OCI-LY3 (cell line): ENCODE measurements around the gene PFKFB4.

ENCODE experiments used
- H2AFZ ChIP-seq: fragments of 200-600, 300-600 bp; shearing (Covaris generic); 2 replicates; pipeline ENCODE4 v1.6.0; 2014; ENCODE audit warnings: antibody characterized with exemption, low read depth, low read length
- H3K27ac ChIP-seq: fragments of 200-600, 300-600 bp; sonication (generic); 2 replicates; pipeline ENCODE4 v1.5.1; 2014; ENCODE audit warnings: mild to moderate bottlenecking, low read length, moderate library complexity, mixed read lengths
- H3K27me3 ChIP-seq: fragments of 200-600, 300-600 bp; sonication (generic); 2 replicates; pipeline ENCODE4 v1.6.1; 2014; ENCODE audit warnings: low read depth, low read length, mixed read lengths
- H3K36me3 ChIP-seq: fragments of 200-600, 300-600 bp; sonication (generic); replicated peaks from 2 replicates; pipeline ENCODE3; 2014; ENCODE audit warnings: low read depth, low read length, mixed read lengths
- H3K4me1 ChIP-seq: fragments of 300-600, 200-600 bp; sonication (generic); 2 replicates; pipeline ENCODE4 v1.6.1; 2014; ENCODE audit warnings: low read length, mixed read lengths
- H3K4me2 ChIP-seq: fragments of 200-600, 300-600 bp; sonication (generic); 2 replicates; pipeline ENCODE4 v1.6.1; 2014; ENCODE audit warnings: low read length, mixed read lengths
- H3K4me3 ChIP-seq: fragments of 300-600, 200-600 bp; sonication (generic); 2 replicates; pipeline ENCODE4 v1.5.1; 2014; ENCODE audit warnings: antibody characterized with exemption, mild to moderate bottlenecking, low read length, moderate library complexity
- H3K79me2 ChIP-seq: fragments of 300-600, 200-600 bp; shearing (Covaris generic); 2 replicates; pipeline ENCODE4 v1.6.1; 2014; ENCODE audit warnings: mild to moderate bottlenecking, low read length, mixed read lengths
- H3K9ac ChIP-seq: fragments of 300-600, 200-600 bp; shearing (Covaris generic); 2 replicates; pipeline ENCODE4 v1.6.0; 2014; ENCODE audit warnings: mild to moderate bottlenecking, low read length, moderate library complexity
- H3K9me3 ChIP-seq: fragments of 200-600, 300-600 bp; shearing (Covaris generic); 2 replicates; pipeline ENCODE4 v1.6.1; 2014; ENCODE audit warnings: low read length, mixed read lengths; ENCODE audit not compliant: insufficient read depth
- H4K20me1 ChIP-seq: fragments of 200-600, 300-600 bp; sonication (generic); 2 replicates; pipeline ENCODE4 v1.6.1; 2016; ENCODE audit warnings: low read length, mixed read lengths; ENCODE audit not compliant: insufficient read depth
- EZH2phosphoT487 ChIP-seq: fragments of 200-600 bp; shearing (Covaris generic); IDR thresholded peaks from 2 replicates; pipeline ENCODE4 v1.6.1; 2018; ENCODE audit warnings: antibody characterized with exemption, mixed run types, low read depth
- TF ChIP-seq, protein P1 (sequence below): fragments of 200-600, 300-600 bp; sonication (generic); IDR thresholded peaks from 2 replicates; pipeline ENCODE4 v1.5.1; 2014; ENCODE audit warnings: antibody characterized with exemption, low read length, low read depth

Gene PFKFB4

DNA sequence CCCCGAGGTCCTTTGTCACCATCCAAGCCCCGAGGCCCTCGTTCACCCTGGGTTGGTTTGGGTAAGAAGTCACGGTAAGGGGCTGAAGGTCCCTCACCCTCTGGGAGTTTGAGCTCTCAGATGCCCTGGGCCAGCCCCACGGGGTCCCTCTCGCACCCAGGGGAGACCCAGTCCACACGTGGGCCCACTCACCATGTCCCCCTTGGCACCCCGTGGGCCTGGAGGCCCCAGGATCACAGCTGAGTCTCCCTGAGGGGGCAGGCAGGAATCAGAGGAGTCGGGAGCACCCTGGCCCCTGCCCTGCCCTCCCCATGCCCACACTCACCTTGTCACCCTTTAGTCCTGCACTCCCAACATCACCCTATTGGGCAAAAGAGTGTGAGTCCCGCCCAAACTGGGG, 12.8 kb upstream of the PFKFB4 start:
- no peak overlapping the region for H2AFZ ChIP-seq
- no peaks in the 10 kb centered on the region for H3K79me2 ChIP-seq
- H3K9me3 ChIP-seq = no peaks in the 10 kb centered on the region
- H4K20me1 ChIP-seq = no peaks in the 10 kb centered on the region
- no peak overlapping the region for H3K4me3 ChIP-seq
- no peak overlapping the region for H3K27ac ChIP-seq
- no peaks in the 10 kb centered on the region; the same call in 1 of the 2 replicates for H3K4me1 ChIP-seq
- H3K27me3 ChIP-seq = no peaks in the 10 kb centered on the region
- H3K4me2 ChIP-seq = no peak overlapping the region
- no peaks in the 10 kb centered on the region for H3K36me3 ChIP-seq
- TF ChIP-seq, protein P1, sequence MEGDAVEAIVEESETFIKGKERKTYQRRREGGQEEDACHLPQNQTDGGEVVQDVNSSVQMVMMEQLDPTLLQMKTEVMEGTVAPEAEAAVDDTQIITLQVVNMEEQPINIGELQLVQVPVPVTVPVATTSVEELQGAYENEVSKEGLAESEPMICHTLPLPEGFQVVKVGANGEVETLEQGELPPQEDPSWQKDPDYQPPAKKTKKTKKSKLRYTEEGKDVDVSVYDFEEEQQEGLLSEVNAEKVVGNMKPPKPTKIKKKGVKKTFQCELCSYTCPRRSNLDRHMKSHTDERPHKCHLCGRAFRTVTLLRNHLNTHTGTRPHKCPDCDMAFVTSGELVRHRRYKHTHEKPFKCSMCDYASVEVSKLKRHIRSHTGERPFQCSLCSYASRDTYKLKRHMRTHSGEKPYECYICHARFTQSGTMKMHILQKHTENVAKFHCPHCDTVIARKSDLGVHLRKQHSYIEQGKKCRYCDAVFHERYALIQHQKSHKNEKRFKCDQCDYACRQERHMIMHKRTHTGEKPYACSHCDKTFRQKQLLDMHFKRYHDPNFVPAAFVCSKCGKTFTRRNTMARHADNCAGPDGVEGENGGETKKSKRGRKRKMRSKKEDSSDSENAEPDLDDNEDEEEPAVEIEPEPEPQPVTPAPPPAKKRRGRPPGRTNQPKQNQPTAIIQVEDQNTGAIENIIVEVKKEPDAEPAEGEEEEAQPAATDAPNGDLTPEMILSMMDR = no peak
- TF ChIP-seq EZH2phosphoT487 = no peak
- H3K9ac ChIP-seq = no peak overlapping the region

DNA sequence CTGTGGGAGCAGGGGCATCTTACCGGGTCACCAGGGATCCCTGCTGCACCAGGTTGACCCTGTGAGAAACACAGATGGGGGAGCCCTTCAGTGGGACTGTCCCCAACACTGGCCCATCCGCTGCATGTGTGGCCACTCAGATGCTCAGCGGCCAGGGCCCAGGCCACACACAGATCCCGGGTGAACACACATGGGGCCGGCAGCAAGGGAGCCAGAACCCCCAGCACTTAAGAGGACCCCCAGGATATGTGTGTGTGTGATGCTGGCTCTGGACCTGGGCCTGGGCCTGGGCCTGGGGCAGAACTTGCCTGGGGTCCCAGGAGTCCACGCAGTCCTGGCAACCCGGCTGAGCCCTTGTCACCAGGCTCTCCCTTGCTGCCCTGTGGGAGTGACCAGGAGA, 11.9 kb upstream of the PFKFB4 start:
- Histone ChIP-seq H3K4me3 (no peak overlapping the region), H3K9ac (no peak overlapping the region), H3K9me3 (no peaks in the 10 kb centered on the region), H4K20me1 (no peaks in the 10 kb centered on the region), H3K4me1 (no peaks in the 10 kb centered on the region; the same call in 1 of the 2 replicates), H3K27ac (no peak overlapping the region), H3K4me2 (no peak overlapping the region), H3K27me3 (no peaks in the 10 kb centered on the region), H2AFZ (no peak overlapping the region), H3K79me2 (no peaks in the 10 kb centered on the region), H3K36me3 (no peaks in the 10 kb centered on the region)
- TF ChIP-seq, protein P1 = no peak
- TF ChIP-seq EZH2phosphoT487 = no peak

DNA sequence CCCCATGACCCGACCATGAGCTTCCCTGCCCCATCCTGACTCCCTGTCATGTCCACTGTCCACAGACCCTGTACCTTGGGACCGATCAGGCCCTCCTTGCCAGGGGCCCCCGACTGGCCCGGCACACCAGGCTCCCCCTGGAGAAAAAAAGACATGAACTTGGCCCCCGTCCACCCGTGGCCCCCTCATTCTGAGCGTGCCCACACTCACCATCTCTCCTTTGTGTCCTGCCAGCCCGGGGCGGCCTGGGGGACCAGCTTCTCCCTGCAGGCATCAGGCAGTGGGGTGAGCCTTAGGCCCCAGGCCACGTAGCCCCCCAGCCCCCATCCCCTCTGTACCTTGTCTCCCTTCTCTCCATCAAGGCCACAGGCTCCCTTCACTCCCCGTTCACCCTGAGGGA, 10.9 kb upstream of the PFKFB4 start:
- H3K27ac ChIP-seq = no peak overlapping the region
- H3K36me3 ChIP-seq = no peaks in the 10 kb centered on the region
- H2AFZ ChIP-seq = no peak overlapping the region
- TF ChIP-seq EZH2phosphoT487 = no peak
- TF ChIP-seq, protein P1 = no peak
- H3K9ac ChIP-seq = no peak overlapping the region
- H3K4me3 ChIP-seq = no peak overlapping the region
- H4K20me1 ChIP-seq = no peaks in the 10 kb centered on the region
- no peaks in the 10 kb centered on the region for H3K27me3 ChIP-seq
- no peaks in the 10 kb centered on the region for H3K79me2 ChIP-seq
- no peak overlapping the region for H3K4me2 ChIP-seq
- no peaks in the 10 kb centered on the region for H3K9me3 ChIP-seq
- no peaks in the 10 kb centered on the region; the same call in 1 of the 2 replicates for H3K4me1 ChIP-seq

DNA sequence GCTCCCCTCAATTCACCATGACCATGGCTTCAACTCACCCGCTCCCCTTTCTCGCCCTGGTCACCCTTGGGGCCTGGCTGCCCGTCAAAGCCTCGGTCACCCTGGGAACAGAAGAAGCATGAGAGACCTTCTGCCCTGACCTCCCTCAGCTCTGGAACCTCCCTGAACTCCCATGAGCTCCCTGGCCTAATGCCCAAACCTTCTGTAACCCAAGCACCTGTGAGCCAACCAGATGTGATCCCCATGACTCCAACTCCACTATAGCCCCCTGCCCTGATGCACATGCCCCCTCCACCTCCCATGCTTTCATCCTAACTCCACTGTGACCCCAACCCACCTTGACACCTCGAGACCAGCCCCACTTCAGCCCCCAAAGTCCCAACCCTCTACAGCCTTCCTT, 10.5 kb upstream of the PFKFB4 start:
- H3K27me3 ChIP-seq = no peaks in the 10 kb centered on the region
- TF ChIP-seq EZH2phosphoT487 = no peak
- TF ChIP-seq, protein P1 = no peak
- H3K27ac ChIP-seq = no peak overlapping the region
- H3K36me3 ChIP-seq = no peaks in the 10 kb centered on the region
- no peak overlapping the region for H3K9ac ChIP-seq
- H3K79me2 ChIP-seq = no peaks in the 10 kb centered on the region
- H4K20me1 ChIP-seq = no peaks in the 10 kb centered on the region
- no peak overlapping the region for H3K4me3 ChIP-seq
- no peaks in the 10 kb centered on the region; the same call in 1 of the 2 replicates for H3K4me1 ChIP-seq
- H3K9me3 ChIP-seq = no peaks in the 10 kb centered on the region
- H2AFZ ChIP-seq = no peak overlapping the region
- H3K4me2 ChIP-seq = no peak overlapping the region
